WTC11 (cell line): ENCODE results near the gene ACADVL. TPM values are rescaled to one million over a fixed set of nuclear protein-coding genes. Genes with fewer than 3 reads are reported as not detected.

Experiments
- ATAC-seq: fragments of 200-7000 bp; cut with Tn5 transposase; 2 replicates; pipeline ENCODE4 v1.10.0; 2021; ENCODE audit warnings: mild to moderate bottlenecking, moderate library complexity
- CTCF ChIA-PET: fragments of 300-600 bp; sonication (Branson Sonifier 250); formaldehyde crosslinking; loops from one replicate; lab custom pipeline; 2021; ENCODE audit warnings: antibody characterized with exemption; lab: Charles Lee
- POLR2A ChIA-PET: fragments of 350-600 bp; sonication (Branson Sonifier 250); formaldehyde crosslinking; loops from one replicate; lab custom pipeline; 2021; ENCODE audit warnings: antibody characterized with exemption; lab: Charles Lee
- DNase-seq: peaks from one replicate; pipeline ENCODE4 v3.0.0; 2021; ENCODE audit warnings: low spot score
- H3K27ac Mint-ChIP-seq: 2 replicates; pipeline ENCODE4 v1.8.0; 2021; ENCODE audit warnings: mixed read lengths
- H3K27me3 Mint-ChIP-seq: 2 replicates; pipeline ENCODE4 v1.8.0; 2021; ENCODE audit warnings: low read depth, mild to moderate bottlenecking, moderate library complexity, mixed read lengths
- H3K36me3 Mint-ChIP-seq: 2 replicates; pipeline ENCODE4 v1.8.0; 2021; ENCODE audit warnings: mixed read lengths
- H3K4me1 Mint-ChIP-seq: 2 replicates; pipeline ENCODE4 v1.8.0; 2022; ENCODE audit warnings: mixed read lengths
- H3K4me3 Mint-ChIP-seq: 2 replicates; pipeline ENCODE4 v1.8.0; 2021; ENCODE audit warnings: mild to moderate bottlenecking, moderate library complexity, mixed read lengths
- H3K9me3 Mint-ChIP-seq: 2 replicates; pipeline ENCODE4 v1.8.0; 2021; ENCODE audit warnings: mixed read lengths
- ARID4B ChIP-seq: sonication (generic); formaldehyde crosslinking; IDR thresholded peaks from 2 replicates; pipeline ENCODE4 v1.8.0; 2023; ENCODE audit warnings: missing genetic modification reagents, mild to moderate bottlenecking, borderline replicate concordance
- CREM ChIP-seq: sonication (generic); formaldehyde crosslinking; IDR thresholded peaks from 2 replicates; pipeline ENCODE4 v1.8.1; 2022; ENCODE audit warnings: mild to moderate bottlenecking, missing genetic modification reagents, moderate library complexity
- FOXP4 ChIP-seq: sonication (generic); formaldehyde crosslinking; IDR thresholded peaks from 2 replicates; pipeline ENCODE4 v1.8.0; 2022; ENCODE audit warnings: mild to moderate bottlenecking, missing genetic modification reagents
- HMGA2 ChIP-seq: fragments of 250-450 bp; sonication (Bioruptor Pico); IDR thresholded peaks from 2 replicates; pipeline ENCODE4 v1.4.0; 2021; ENCODE audit warnings: mild to moderate bottlenecking, moderate library complexity
- MYBL2 ChIP-seq: sonication (generic); formaldehyde crosslinking; IDR thresholded peaks from 2 replicates; pipeline ENCODE4 v1.8.1; 2023; ENCODE audit warnings: mild to moderate bottlenecking, moderate library complexity, missing genetic modification reagents
- NFATC4 ChIP-seq: fragments of 250-450 bp; sonication (Bioruptor Pico); IDR thresholded peaks from 2 replicates; pipeline ENCODE4 v1.9.0; 2021; ENCODE audit warnings: mild to moderate bottlenecking
- NFE2L1 ChIP-seq: sonication (generic); formaldehyde crosslinking; IDR thresholded peaks from 2 replicates; pipeline ENCODE4 v1.8.1; 2023; ENCODE audit warnings: missing genetic modification reagents
- NR3C1 ChIP-seq: sonication (generic); formaldehyde crosslinking; conservative IDR thresholded peaks from 2 replicates; pipeline ENCODE4 v1.8.1; 2023; ENCODE audit warnings: low read depth, mild to moderate bottlenecking, missing genetic modification reagents
- RELA ChIP-seq: sonication (generic); formaldehyde crosslinking; IDR thresholded peaks from 2 replicates; pipeline ENCODE4 v1.8.1; 2022; ENCODE audit warnings: missing genetic modification reagents, mild to moderate bottlenecking, borderline replicate concordance
- TCF7 ChIP-seq: sonication (generic); formaldehyde crosslinking; IDR thresholded peaks from 2 replicates; pipeline ENCODE4 v1.8.0; 2022; ENCODE audit warnings: mild to moderate bottlenecking, low read depth, missing genetic modification reagents, moderate library complexity
- ZBTB43 ChIP-seq: sonication (generic); formaldehyde crosslinking; IDR thresholded peaks from 2 replicates; pipeline ENCODE4 v1.8.1; 2023; ENCODE audit warnings: mild to moderate bottlenecking, missing genetic modification reagents
- ZNF281 ChIP-seq: sonication (generic); formaldehyde crosslinking; IDR thresholded peaks from 2 replicates; pipeline ENCODE4 v1.8.0; 2023; ENCODE audit warnings: mild to moderate bottlenecking, missing genetic modification reagents
- ZNF416 ChIP-seq: fragments of 250-450 bp; sonication (Bioruptor Pico); IDR thresholded peaks from 2 replicates; pipeline ENCODE4 v1.9.0; 2021; ENCODE audit warnings: mild to moderate bottlenecking, inconsistent platforms
- ZNF671 ChIP-seq: fragments of 250-450 bp; sonication (Bioruptor Pico); IDR thresholded peaks from 2 replicates; pipeline ENCODE4 v1.8.0; 2021; ENCODE audit warnings: mild to moderate bottlenecking
- total RNA-seq: library from RNA; stranded (reverse); gene quantifications from 3 replicates; pipeline ENCODE4 v1.2.3, GENCODE V29; 2021

The ACADVL gene
- total RNA-seq, 1 experiment from 2014 or later: 236 TPM

- TF ChIP-seq CREM (CRISPR knock-in tag) (no peak), ZNF671 (CRISPR knock-in tag) (no peak), HMGA2 (CRISPR knock-in tag) (no peak), TCF7 (no peak), NR3C1 (no peak), FOXP4 (peak; percentile 44; the same call in 1 of the 2 replicates), ZBTB43 (no peak), ZNF281 (CRISPR knock-in tag) (no peak), RELA (CRISPR knock-in tag) (no peak), NFATC4 (CRISPR knock-in tag) (no peak), ZNF416 (CRISPR knock-in tag) (no peak), MYBL2 (CRISPR knock-in tag) (no peak)
- TF ChIP-seq, all 79 proteins: peak for 11
Measured at GRCh38 chr17:7173687-7174602, 45.8 kb upstream of the ACADVL start (continued).

GRCh38 chr17:7174603-7175326 is 45.0 kb upstream of the ACADVL start:
- CTCF ChIA-PET: interaction anchor here (1.0 to 1.9 kb wide), 14 partner anchors 10 to 151 kb away, joined by 3 to 18 read pairs (median 6); partner anchors contain the start of gene SLC16A13
- POLR2A ChIA-PET: interaction anchor here (1.2 kb wide), 1 partner anchor 123 kb away, joined by 3 read pairs; no protein-coding TSS in a partner anchor
- TF ChIP-seq ARID4B (CRISPR knock-in tag): no peak
- 0 out of 2 replicates have a peak, but pooled peaks have one; percentile 49 for TF ChIP-seq NFE2L1 (CRISPR knock-in tag)
- no peak overlapping the region for H3K4me3 Mint-ChIP-seq
- no peak for ATAC-seq
- no peaks in the 10 kb centered on the region for H3K9me3 Mint-ChIP-seq
- no peak for DNase-seq
- H3K27ac Mint-ChIP-seq: no peak overlapping the region
- H3K27me3 Mint-ChIP-seq: peaks cover 10% of the 10 kb centered on the region
- H3K4me1 Mint-ChIP-seq: peaks cover 11% of the 10 kb centered on the region
- H3K36me3 Mint-ChIP-seq: no peaks in the 10 kb centered on the region; the same call in none of the 2 replicates
